Panc1 (cell line): ENCODE data around the gene FHIT. TPM values are rescaled to one million over a fixed set of nuclear protein-coding genes. Genes with fewer than 3 reads are reported as not detected.

Experiments
- ATAC-seq: fragments of 200-7000 bp; cut with Tn5 transposase; 2 replicates; pipeline ENCODE4 v1.9.1; 2020; ENCODE audit warnings: mild to moderate bottlenecking, moderate library complexity
- BruUV-seq: library from RNA; stranded (reverse); fragments of 400-500 nt; replicated peaks from 2 replicates; lab custom pipeline; 2021; lab: Mats Ljungman, UMichigan
- CTCF ChIA-PET: fragments of 300-600 bp; sonication (Branson Sonifier 250); formaldehyde crosslinking; loops from one replicate; lab custom pipeline; 2022; ENCODE audit warnings: antibody characterized with exemption; lab: Charles Lee
- POLR2A ChIA-PET: fragments of 300-600 bp; sonication (Branson Sonifier 250); formaldehyde crosslinking; loops from one replicate; lab custom pipeline; 2022; ENCODE audit warnings: antibody characterized with exemption; lab: Charles Lee
- DNase-seq: peaks from one replicate; pipeline ENCODE4 v3.0.0-alpha.2; 2010; ENCODE audit warnings: low read depth, low spot score
- H3K27ac ChIP-seq: 2 replicates; pipeline ENCODE4 v1.5.1; 2011; ENCODE audit warnings: mild to moderate bottlenecking, low read length, inconsistent platforms
- H3K27me3 ChIP-seq: fragments of 200-500 bp; sonication (Bioruptor generic); 2 replicates; pipeline ENCODE4 v1.6.0; 2014; ENCODE audit warnings: low read length, inconsistent platforms; ENCODE audit not compliant: control insufficient read depth, insufficient read depth
- H3K36me3 ChIP-seq: fragments of 200-500 bp; sonication (Bioruptor generic); 2 replicates; pipeline ENCODE4 v1.5.1; 2014; ENCODE audit warnings: inconsistent platforms, mild to moderate bottlenecking, low read length, moderate library complexity; ENCODE audit not compliant: control insufficient read depth, insufficient read depth
- H3K4me1 ChIP-seq: 2 replicates; pipeline ENCODE4 v1.5.1; 2011; ENCODE audit warnings: inconsistent platforms, mild to moderate bottlenecking, low read length, moderate library complexity; ENCODE audit not compliant: control insufficient read depth, insufficient read depth
- H3K4me3 ChIP-seq, 2 experiments: 2 replicates each; pipeline ENCODE4 v1.5.1; 2011 to 2012; ENCODE audit warnings: low read depth in 2 of 2, low read length in 2 of 2, mild to moderate bottlenecking in 2 of 2, inconsistent platforms in 1 of 2, moderate library complexity in 1 of 2
- H3K9me3 ChIP-seq: fragments of 200-500 bp; sonication (Bioruptor generic); 2 replicates; pipeline ENCODE4 v1.5.1; 2014; ENCODE audit warnings: low read depth, mild to moderate bottlenecking, inconsistent platforms, low read length, moderate library complexity; ENCODE audit not compliant: control insufficient read depth, insufficient read depth
- CTCF ChIP-seq: fragments of 450-650 bp; IDR thresholded peaks from 2 replicates; pipeline ENCODE4 v1.5.1; 2017; ENCODE audit warnings: mild to moderate bottlenecking
- POLR2AphosphoS5 ChIP-seq: IDR thresholded peaks from 2 replicates; pipeline ENCODE4 v1.6.1; 2012; ENCODE audit warnings: mild to moderate bottlenecking, low read depth, low read length, moderate library complexity
- REST ChIP-seq, 2 experiments: IDR thresholded peaks; 2 replicates each; pipeline ENCODE4 v1.6.1; 2011 to 2012; ENCODE audit warnings: low read depth in 2 of 2, control low read depth in 1 of 2, low read length in 1 of 2, mild to moderate bottlenecking in 1 of 2, moderate library complexity in 1 of 2; ENCODE audit not compliant: insufficient read depth in 1 of 2
- SIN3A ChIP-seq: IDR thresholded peaks from 2 replicates; pipeline ENCODE4 v1.6.1; 2012; ENCODE audit warnings: low read depth, mild to moderate bottlenecking, low read length, moderate library complexity, borderline replicate concordance; ENCODE audit not compliant: insufficient read depth
- TCF7L2 ChIP-seq: IDR thresholded peaks from 2 replicates; pipeline ENCODE4 v1.6.1; 2011; ENCODE audit warnings: mild to moderate bottlenecking, low read depth, low read length, inconsistent platforms
- in situ Hi-C: cut with HindIII; loops from 2 replicates; pipeline ENCODE4 v1.10.0; 2016; ENCODE audit warnings: low sequenced_read_pairs, low pct_unique_long_range_greater_than_20kb
- intact Hi-C: fragments of 100-400 bp; cut with micrococcal nuclease; formaldehyde crosslinking; loops from one replicate; pipeline ENCODE4 v1.10.0; 2022; ENCODE audit not compliant: unreplicated experiment
- total RNA-seq: library from RNA; stranded (reverse); gene quantifications from one replicate; pipeline ENCODE4 v1.2.1, GENCODE V29; 2021; ENCODE audit not compliant: unreplicated experiment

FHIT gene
- total RNA-seq, 1 experiment from 2014 or later: 2.2 TPM

GRCh38 chr3:60509471-60509870 lies 741.8 kb downstream of the FHIT start:
- ATAC-seq (no peak), DNase-seq (no peak)
- Histone ChIP-seq H3K4me3 (no peak overlapping the region), H3K9me3 (no peaks in the 10 kb centered on the region), H3K27ac (no peak overlapping the region), H3K27me3 (no peaks in the 10 kb centered on the region), H3K36me3 (no peaks in the 10 kb centered on the region), H3K4me1 (no peaks in the 10 kb centered on the region)
- BruUV-seq: no TSS peak
- in situ Hi-C loops (no loop called here), intact Hi-C loops (no loop called here)
- TF ChIP-seq TCF7L2: no peak
- TF ChIP-seq CTCF: no peak
- no peak for TF ChIP-seq POLR2AphosphoS5
- TF ChIP-seq REST (IDR thresholded peaks at IDR 0.05; ENCODE audit: insufficient read depth in 1 of 2, low read depth in 2 of 2, low read length in 1 of 2): no peak
- no peak for TF ChIP-seq SIN3A
- CTCF ChIA-PET: no interaction called here
- POLR2A ChIA-PET: no interaction called here

DNA sequence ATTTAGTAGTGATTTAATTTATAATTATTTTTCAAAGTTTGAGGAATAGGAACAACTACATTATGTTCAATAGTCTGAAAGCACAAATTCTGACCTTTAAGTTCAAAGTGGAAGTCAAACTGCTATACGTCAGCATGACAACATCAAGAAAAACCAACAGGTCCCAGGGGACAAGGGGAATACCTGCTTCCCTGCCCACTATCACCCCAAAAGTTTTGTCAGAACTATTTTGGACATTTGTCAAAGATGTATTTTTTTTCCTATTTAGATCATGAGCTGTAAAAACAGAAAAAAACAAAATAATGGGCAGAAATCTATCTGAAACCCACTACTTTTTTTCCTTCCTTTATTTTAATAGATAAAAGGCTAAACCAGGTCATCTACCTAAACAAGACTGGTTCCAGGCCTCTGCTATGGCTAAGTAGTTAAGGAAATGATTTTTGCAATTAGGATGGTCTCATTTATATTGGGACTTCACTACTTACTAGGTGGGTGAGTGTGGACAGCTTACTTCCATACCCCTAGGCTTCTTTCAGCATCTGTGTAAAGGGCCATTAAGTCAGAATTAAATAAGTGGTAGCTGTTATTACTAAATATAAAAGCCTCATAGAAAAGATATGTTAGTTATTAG lies 746.3 kb downstream of the FHIT start:
- CTCF ChIA-PET: no interaction called here
- Histone ChIP-seq H3K27ac (no peak overlapping the region), H3K36me3 (no peaks in the 10 kb centered on the region), H3K27me3 (no peaks in the 10 kb centered on the region), H3K9me3 (no peaks in the 10 kb centered on the region), H3K4me3 (no peak overlapping the region), H3K4me1 (no peaks in the 10 kb centered on the region)
- ATAC-seq (no peak), DNase-seq (no peak)
- in situ Hi-C loops (no loop called here), intact Hi-C loops (no loop called here)
- no TSS peak for BruUV-seq
- POLR2A ChIA-PET: no interaction called here
- TF ChIP-seq REST (IDR thresholded peaks at IDR 0.05; ENCODE audit: insufficient read depth in 1 of 2, low read depth in 2 of 2, low read length in 1 of 2): no peak
- no peak for TF ChIP-seq CTCF
- no peak for TF ChIP-seq POLR2AphosphoS5
- TF ChIP-seq TCF7L2: no peak
- TF ChIP-seq SIN3A: no peak
